Naive B cell (primary cell): Measurements from ENCODE around the gene GALE. TPM values are rescaled to one million over a fixed set of nuclear protein-coding genes. Genes with fewer than 3 reads are reported as not detected.
"Not testable (repeated sequence)": the region's sequence is repeated elsewhere in the genome, so short reads cannot be mapped to it uniquely, and the experiment has no call there.

Experiments
- ATAC-seq, 2 donors: fragments of 150-1000 bp; cut with Tn5 transposase; 2 replicates each; pipeline ENCODE4 v1.10.0; 2021; ENCODE audit warnings: low read depth in 2 of 2, mild to moderate bottlenecking in 2 of 2, moderate library complexity in 2 of 2
- DNase-seq: peaks from one replicate; pipeline ENCODE4 v3.0.0; 2022
- H3K27ac Mint-ChIP-seq, 6 donors: one replicate each; pipeline ENCODE4 v1.8.0; 2020 to 2022; ENCODE audit warnings: mild to moderate bottlenecking in 6 of 6, mixed read lengths in 6 of 6, moderate library complexity in 5 of 6, inconsistent platforms in 2 of 6
- H3K27me3 Mint-ChIP-seq, 3 donors: one replicate each; pipeline ENCODE4 v1.8.0; 2021 to 2022; ENCODE audit warnings: mixed read lengths in 3 of 3, mild to moderate bottlenecking in 1 of 3
- H3K36me3 Mint-ChIP-seq, 2 donors: one replicate each; pipeline ENCODE4 v1.8.0; 2020 to 2022; ENCODE audit warnings: mixed read lengths in 2 of 2, inconsistent platforms in 1 of 2, mild to moderate bottlenecking in 1 of 2
- H3K4me1 Mint-ChIP-seq, 3 donors: one replicate each; pipeline ENCODE4 v1.8.0; 2020 to 2022; ENCODE audit warnings: mixed read lengths in 3 of 3, inconsistent platforms in 1 of 3, mild to moderate bottlenecking in 1 of 3, moderate library complexity in 1 of 3
- H3K4me3 Mint-ChIP-seq, 8 donors: one replicate each; pipeline ENCODE4 v1.8.0; 2020 to 2022; ENCODE audit warnings: mild to moderate bottlenecking in 8 of 8, mixed read lengths in 8 of 8, moderate library complexity in 8 of 8, inconsistent platforms in 2 of 8
- H3K9me3 Mint-ChIP-seq, 7 donors: one replicate each; pipeline ENCODE4 v1.8.0; 2020 to 2022; ENCODE audit warnings: mixed read lengths in 7 of 7, mild to moderate bottlenecking in 5 of 7, inconsistent platforms in 2 of 7, moderate library complexity in 1 of 7
- polyA plus RNA-seq, 6 donors: library from polyadenylated mRNA; unstranded; fragments of 300-500 nt; fragmentation: Illumina TruSeq; gene quantifications; one replicate each; pipeline ENCODE4 v1.2.3, GENCODE V29; 2021; ENCODE audit warnings: low read depth in 6 of 6

GALE gene
- polyA plus RNA-seq, 6 donors from 2014 or later, result 3.8 to 7.9 (median 4.3) TPM; not detected in 1

- Mint-ChIP-seq H3K9me3 (no peaks in the 10 kb centered on the region), H3K4me1 (peaks cover 27 to 39% (median 31%) of the 10 kb centered on the region in 3 donors), H3K4me3 (peak overlapping the region in 2 of 8 donors; percentile 42 to 66), H3K36me3 (peaks cover 0 to 8% of the 10 kb centered on the region in 2 donors), H3K27ac (peak overlapping the region in 2 of 6 donors; percentile 73 to 97), H3K27me3 (no peaks in the 10 kb centered on the region)
- ATAC-seq, result no peak
- DNase-seq, result no peak
Measured at GRCh38 chr1:23793861-23794731, 6.5 kb downstream of the GALE start.

GRCh38 chr1:23793018-23793781 lies 7.4 kb downstream of the GALE start:
- Mint-ChIP-seq H3K4me3 (peak overlapping the region in 5 of 8 donors; percentile 22 to 67 (median 54)), H3K9me3 (no peaks in the 10 kb centered on the region), H3K27ac (peak overlapping the region in 3 of 6 donors; percentile 66 to 97 (median 85)), H3K36me3 (peaks cover 0 to 8% of the 10 kb centered on the region in 2 donors), H3K4me1 (peaks cover 23 to 39% (median 31%) of the 10 kb centered on the region in 3 donors), H3K27me3 (no peaks in the 10 kb centered on the region)
- DNase-seq (peak; percentile 23), ATAC-seq (peak in 1 of 2 donors; percentile 27)

DNA sequence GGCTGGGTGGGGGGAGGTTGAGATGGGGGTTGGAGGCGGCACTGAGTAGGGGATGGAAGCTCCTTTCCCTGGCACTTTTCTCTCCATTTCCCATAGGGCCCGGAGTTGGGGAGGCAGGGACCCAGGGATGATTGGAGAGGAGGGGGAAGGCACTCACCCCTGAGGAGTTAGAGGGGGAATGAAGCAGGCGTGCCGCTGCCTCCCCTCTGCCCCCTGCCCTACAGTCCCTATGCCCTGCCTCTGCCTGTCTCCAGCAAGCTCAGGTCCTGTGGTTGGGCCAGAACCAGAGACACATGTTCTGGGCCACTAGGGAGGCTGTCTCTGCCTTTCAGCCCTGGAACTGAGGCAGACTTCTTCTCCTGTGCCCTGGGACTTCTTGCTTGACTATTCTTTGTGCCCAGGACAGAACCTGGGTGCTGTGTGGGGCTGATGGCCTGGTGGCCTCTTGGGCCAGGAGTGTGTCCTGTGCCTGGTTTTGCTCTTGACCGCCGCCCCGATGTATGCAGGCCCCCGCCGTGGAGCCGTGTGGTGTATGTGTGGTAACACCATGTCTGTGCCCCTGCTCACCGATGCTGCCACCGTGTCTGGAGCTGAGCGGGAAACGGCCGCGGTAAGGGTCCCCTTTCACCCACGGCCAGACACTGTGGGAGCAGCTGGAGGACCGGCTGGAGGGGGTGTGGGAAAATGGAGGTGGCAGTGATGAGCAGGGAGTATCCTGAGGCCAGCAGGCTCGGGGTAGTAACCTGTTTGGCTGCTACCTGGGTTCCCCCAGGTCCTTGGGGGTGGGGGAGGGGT lies 8.2 kb downstream of the GALE start:
- Mint-ChIP-seq H3K36me3 (peaks cover 1 to 16% of the 10 kb centered on the region in 2 donors), H3K4me1 (peaks cover 23 to 39% (median 31%) of the 10 kb centered on the region in 3 donors), H3K4me3 (peak overlapping the region; percentile 93 to 99 (median 98)), H3K27ac (peak overlapping the region in 4 of 6 donors; percentile 30 to 97 (median 95)), H3K9me3 (no peaks in the 10 kb centered on the region), H3K27me3 (no peaks in the 10 kb centered on the region)
- DNase-seq, result no peak
- no peak for ATAC-seq

GRCh38 chr1:23791516-23792047 lies 9.0 kb downstream of the GALE start:
- Mint-ChIP-seq H3K4me3 (peak overlapping the region; percentile 93 to 99 (median 98)), H3K27ac (peak overlapping the region; percentile 92 to 98 (median 97)), H3K27me3 (no peaks in the 10 kb centered on the region), H3K36me3 (peaks cover 9 to 20% of the 10 kb centered on the region in 2 donors), H3K4me1 (peaks cover 23 to 39% (median 31%) of the 10 kb centered on the region in 3 donors), H3K9me3 (no peaks in the 10 kb centered on the region)
- DNase-seq (no peak), ATAC-seq (peak; percentile 28 to 29)

DNA sequence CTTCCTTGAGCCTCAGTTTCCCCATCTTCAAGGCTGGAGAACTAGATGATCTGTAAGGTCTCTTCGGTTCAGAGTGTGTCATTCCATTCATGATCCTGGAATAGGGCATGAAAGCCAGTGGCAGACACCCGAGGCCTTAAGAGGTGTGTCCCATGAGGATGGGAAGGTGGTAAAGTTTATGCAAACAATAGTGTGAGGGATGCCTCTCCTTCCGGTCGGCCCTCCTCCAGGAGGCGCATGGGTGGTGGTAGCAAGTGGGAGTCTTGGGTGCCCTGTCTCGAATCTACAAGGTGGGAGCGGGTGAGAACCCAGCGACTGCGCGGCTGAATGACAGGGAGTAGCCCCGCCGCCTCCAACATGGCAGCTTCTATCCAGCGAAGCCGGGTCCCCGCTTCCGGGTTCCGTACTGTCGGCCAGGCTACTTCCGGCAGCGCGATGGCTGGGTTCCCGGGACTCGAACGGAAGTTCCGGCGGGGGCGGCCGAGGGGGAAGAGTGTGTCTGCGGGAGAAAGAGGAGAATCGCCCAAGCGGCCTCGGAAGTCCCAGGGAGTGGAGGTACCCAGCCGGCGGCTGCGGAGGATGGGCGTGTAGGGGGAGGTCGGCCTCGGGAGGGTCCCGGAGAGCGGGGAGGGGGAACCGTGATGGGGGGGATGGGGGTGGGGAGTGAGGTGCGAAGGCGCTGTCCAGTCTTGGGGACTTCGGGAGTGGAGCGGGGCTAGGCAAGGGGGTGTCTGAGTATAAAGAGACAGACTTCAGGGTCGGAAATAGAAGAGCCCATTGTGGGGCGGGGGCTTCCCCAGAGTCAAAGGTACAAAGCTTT lies 9.6 kb downstream of the GALE start, which contains the start of gene LYPLA2:
Gene LYPLA2 (plus strand): TSS at position 450 of the 820 bp plus-strand sequence. CDS start 1,538 bp downstream, outside the sequence.
- no peaks in the 10 kb centered on the region for H3K27me3 Mint-ChIP-seq
- H3K9me3 Mint-ChIP-seq, result no peaks in the 10 kb centered on the region
- peak; percentile 92 to 93 for ATAC-seq
- H3K4me3 Mint-ChIP-seq, result peak within 1 kb of the TSS; percentile 93 to 99 (median 98)
- peaks cover 9 to 26% of the 10 kb centered on the region in 2 donors for H3K36me3 Mint-ChIP-seq
- DNase-seq, result peak; percentile 81
- peaks cover 23 to 39% (median 31%) of the 10 kb centered on the region in 3 donors for H3K4me1 Mint-ChIP-seq
- H3K27ac Mint-ChIP-seq, result peak within 1 kb of the TSS; percentile 92 to 98 (median 97)

- ATAC-seq, result no peak
- Mint-ChIP-seq H3K27me3 (no peaks in the 10 kb centered on the region), H3K27ac (peak overlapping the region in 3 of 6 donors; percentile 12 to 32 (median 29)), H3K9me3 (no peaks in the 10 kb centered on the region), H3K4me1 (peaks cover 23 to 32% (median 27%) of the 10 kb centered on the region in 3 donors), H3K4me3 (peak overlapping the region in 5 of 8 donors; percentile 22 to 84 (median 66)), H3K36me3 (peaks cover 9 to 20% of the 10 kb centered on the region in 2 donors)
- DNase-seq, result no peak
Measured at GRCh38 chr1:23788695-23789094, 11.9 kb downstream of the GALE start.

DNA sequence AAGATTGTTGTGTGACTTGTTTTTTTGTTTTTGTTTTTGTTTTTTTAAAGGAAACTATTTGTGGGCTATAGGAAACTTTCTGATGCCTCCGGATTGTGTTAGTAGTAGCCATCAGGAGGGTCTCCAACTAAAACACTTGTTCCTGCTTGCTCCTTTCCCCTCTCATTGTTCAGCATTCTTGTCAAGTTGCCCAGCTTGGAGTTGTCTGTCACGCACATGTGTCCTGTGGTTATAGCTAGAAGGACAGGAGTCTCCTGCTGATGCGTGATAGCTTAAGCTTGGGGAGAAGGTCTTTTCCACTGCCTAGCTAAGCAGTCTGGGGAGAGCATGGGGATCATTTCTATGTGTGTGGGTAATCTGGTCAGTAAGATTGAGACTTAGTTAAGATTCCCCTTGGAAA lies 12.9 kb downstream of the GALE start:
- peaks cover 23 to 25% (median 24%) of the 10 kb centered on the region in 3 donors for H3K4me1 Mint-ChIP-seq
- H3K27ac Mint-ChIP-seq, result peak overlapping the region in 1 of 6 donors; percentile 20
- ATAC-seq (no peak), DNase-seq (no peak)
- no peaks in the 10 kb centered on the region for H3K9me3 Mint-ChIP-seq
- peaks cover 9 to 20% of the 10 kb centered on the region in 2 donors for H3K36me3 Mint-ChIP-seq
- H3K27me3 Mint-ChIP-seq, result no peaks in the 10 kb centered on the region
- H3K4me3 Mint-ChIP-seq, result peak overlapping the region in 1 of 8 donors; percentile 84

DNA sequence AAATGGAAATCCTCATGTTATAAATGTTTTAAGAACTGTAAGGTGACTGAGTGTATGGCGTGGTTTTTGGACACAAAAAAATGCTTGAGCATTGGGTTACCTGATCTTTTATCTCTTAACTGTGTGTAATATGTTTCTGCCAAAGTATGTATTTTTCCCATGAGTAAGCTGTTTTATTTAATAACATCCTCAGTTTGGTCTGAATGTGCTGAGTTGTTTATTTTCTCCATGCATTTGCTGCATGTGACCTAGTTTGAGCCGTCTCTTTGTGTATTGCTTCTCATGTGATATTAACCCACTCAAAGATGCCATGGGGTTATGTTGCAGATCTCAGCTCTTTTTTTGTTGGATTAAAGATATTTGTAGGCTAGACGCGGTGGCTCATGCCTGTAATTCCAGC lies 15.7 kb downstream of the GALE start:
- peak overlapping the region in 1 of 8 donors; percentile 34 for H3K4me3 Mint-ChIP-seq
- peaks cover 14 to 20% of the 10 kb centered on the region in 2 donors for H3K36me3 Mint-ChIP-seq
- no peaks in the 10 kb centered on the region for H3K9me3 Mint-ChIP-seq
- no peak for ATAC-seq
- no peak for DNase-seq
- H3K4me1 Mint-ChIP-seq, result peaks cover 5 to 17% (median 11%) of the 10 kb centered on the region in 3 donors
- no peaks in the 10 kb centered on the region for H3K27me3 Mint-ChIP-seq
- peak overlapping the region in 1 of 6 donors; percentile 57 for H3K27ac Mint-ChIP-seq

DNA sequence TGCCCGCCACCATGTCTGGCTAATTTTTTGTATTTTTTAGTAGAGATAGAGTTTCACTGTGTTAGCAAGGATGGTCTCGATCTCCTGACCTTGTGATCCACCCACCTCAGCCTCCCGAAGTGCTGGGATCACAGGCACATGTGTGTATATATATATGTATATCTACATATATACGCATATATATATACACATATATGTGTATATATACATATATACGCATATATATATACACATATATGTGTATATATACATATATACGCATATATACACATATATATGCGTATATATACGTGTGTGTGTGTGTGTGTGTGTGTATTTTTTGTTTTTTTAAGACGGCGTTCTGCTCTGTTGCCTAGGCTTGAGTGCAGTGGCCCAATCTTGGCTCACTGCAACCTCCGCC lies 17.4 kb downstream of the GALE start:
- not testable (repeated sequence) for DNase-seq, H3K4me3 Mint-ChIP-seq, H3K9me3 Mint-ChIP-seq, H3K27me3 Mint-ChIP-seq, ATAC-seq
- Mint-ChIP-seq H3K4me1 (peaks cover 13 to 29% (median 19%) of the 10 kb centered on the region in 3 donors), H3K27ac (peak overlapping the region in 1 of 6 donors; percentile 69), H3K36me3 (peaks cover 14 to 20% of the 10 kb centered on the region in 2 donors)

DNA sequence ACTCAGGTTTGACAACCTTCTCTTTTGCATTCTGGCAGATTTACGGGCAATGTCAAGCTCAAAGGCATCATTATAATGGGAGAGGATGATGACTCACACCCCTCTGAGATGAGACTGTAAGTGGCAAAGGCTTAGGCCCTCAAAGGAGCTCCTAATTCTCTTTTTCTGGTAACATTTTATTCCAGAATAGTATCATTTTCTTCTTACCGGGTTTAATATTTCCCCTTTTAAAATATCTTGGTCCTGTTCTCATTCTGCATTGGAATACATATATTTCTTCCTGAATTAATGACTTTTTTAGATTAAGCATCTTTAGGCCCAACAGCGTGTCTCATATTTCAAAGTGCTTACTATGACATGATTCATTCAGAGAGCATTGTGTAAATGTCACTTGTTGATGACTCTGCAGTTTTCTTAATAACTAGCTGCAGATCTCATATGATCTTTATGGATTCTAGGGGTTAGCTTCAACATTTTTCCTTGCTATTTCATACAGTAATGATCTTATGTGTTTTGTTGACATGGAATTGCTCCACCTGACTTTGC lies 20.7 kb downstream of the GALE start:
- Mint-ChIP-seq H3K9me3 (no peaks in the 10 kb centered on the region), H3K27me3 (no peaks in the 10 kb centered on the region), H3K27ac (peak overlapping the region in 4 of 6 donors; percentile 22 to 94 (median 76)), H3K36me3 (peaks cover 0 to 4% of the 10 kb centered on the region in 2 donors), H3K4me3 (peak overlapping the region in 7 of 8 donors; percentile 69 to 97 (median 91)), H3K4me1 (peaks cover 13 to 51% (median 19%) of the 10 kb centered on the region in 3 donors)
- ATAC-seq (no peak), DNase-seq (no peak)

DNA sequence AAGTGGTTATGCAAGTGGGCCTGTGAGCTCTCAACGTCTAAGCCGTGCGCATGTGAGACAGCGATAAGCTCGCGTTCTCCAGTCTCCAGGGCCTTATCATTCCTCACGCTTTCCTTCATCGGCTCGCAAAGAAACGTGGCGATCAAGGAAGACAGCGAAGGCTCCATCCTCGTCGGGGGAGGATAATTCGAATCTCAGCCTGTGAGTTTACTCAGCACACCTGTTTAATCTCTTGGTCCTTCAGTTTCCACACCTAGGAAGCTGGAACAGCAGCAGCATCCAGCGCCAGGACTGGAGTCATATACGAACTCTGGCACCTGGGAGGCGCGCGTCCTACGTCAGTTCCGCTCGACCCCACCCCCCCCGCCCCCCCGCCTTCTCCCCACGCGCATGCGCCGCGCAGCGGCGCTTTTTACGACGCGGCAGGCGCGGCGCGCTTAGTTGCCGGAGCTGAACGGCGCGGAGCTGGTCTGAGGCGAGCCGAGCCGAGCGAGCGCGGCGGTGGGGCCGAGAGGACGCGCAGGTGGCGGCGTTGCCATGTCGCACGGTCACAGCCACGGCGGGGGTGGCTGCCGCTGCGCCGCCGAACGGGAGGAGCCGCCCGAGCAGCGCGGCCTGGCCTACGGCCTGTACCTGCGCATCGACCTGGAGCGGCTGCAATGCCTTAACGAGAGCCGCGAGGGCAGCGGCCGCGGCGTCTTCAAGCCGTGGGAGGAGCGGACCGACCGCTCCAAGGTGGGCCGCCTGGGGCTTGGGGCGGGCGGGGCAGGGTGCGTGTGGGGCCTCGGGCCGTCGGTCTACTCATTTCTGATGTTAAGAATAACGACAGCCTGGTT lies 22.4 kb downstream of the GALE start, which contains the start of gene PITHD1:
Gene PITHD1 (plus strand): TSS at position 440 of the 836 bp plus-strand sequence. CDS start 98 bp downstream, at position 538.
- H3K4me1 Mint-ChIP-seq, result peaks cover 13 to 57% (median 19%) of the 10 kb centered on the region in 3 donors
- peak; percentile 89 to 95 for ATAC-seq
- H3K27ac Mint-ChIP-seq, result peak within 1 kb of the TSS; percentile 94 to 99 (median 98)
- H3K9me3 Mint-ChIP-seq, result no peaks in the 10 kb centered on the region
- H3K27me3 Mint-ChIP-seq, result no peaks in the 10 kb centered on the region
- peak within 1 kb of the TSS; percentile 88 to 97 (median 95) for H3K4me3 Mint-ChIP-seq
- peak; percentile 83 for DNase-seq
- peaks cover 0 to 4% of the 10 kb centered on the region in 2 donors for H3K36me3 Mint-ChIP-seq
